Suppressor macrophage treated with lipopolysaccharide for 1 hour (primary cell): Measurements from ENCODE around the gene MAPK12.
A peak's percentile ranks its signal among the peaks of the same experiment; 100 is the strongest.

Experiments
- DNase-seq, 3 donors: peaks; one replicate each; pipeline ENCODE4 v3.0.0-alpha.2; 2020 to 2022

The MAPK12 gene

GRCh38 chr22:50299785-50300619 lies 38.5 kb upstream of the MAPK12 start:
- peak in 1 of 3 donors; percentile 42 for DNase-seq

- peak in 1 of 3 donors; percentile 40 for DNase-seq
Observed at GRCh38 chr22:50298937-50299784, 37.7 kb upstream of the MAPK12 start.

GRCh38 chr22:50298266-50298637 lies 36.8 kb upstream of the MAPK12 start:
- no peak for DNase-seq

- no peak for DNase-seq
Observed at GRCh38 chr22:50297510-50298265, 36.2 kb upstream of the MAPK12 start.

- DNase-seq, result peak in 1 of 3 donors; percentile 17
Observed at GRCh38 chr22:50296658-50297490, 35.4 kb upstream of the MAPK12 start.

- DNase-seq, result no peak
Observed at GRCh38 chr22:50294319-50294656, 32.8 kb upstream of the MAPK12 start.

GRCh38 chr22:50293441-50294318 lies 32.2 kb upstream of the MAPK12 start:
- peak in 2 of 3 donors; percentile 29 to 43 for DNase-seq

- DNase-seq, result no peak
Observed at GRCh38 chr22:50292643-50293440, 31.4 kb upstream of the MAPK12 start.

- DNase-seq, result no peak
Observed at GRCh38 chr22:50289942-50290630, 28.6 kb upstream of the MAPK12 start.

GRCh38 chr22:50289151-50289941 lies 27.9 kb upstream of the MAPK12 start:
- DNase-seq, result no peak

GRCh38 chr22:50287731-50288130 lies 26.2 kb upstream of the MAPK12 start:
- no peak for DNase-seq

- DNase-seq, result no peak
Observed at GRCh38 chr22:50286701-50287318, 25.3 kb upstream of the MAPK12 start.

- no peak for DNase-seq
Observed at GRCh38 chr22:50286275-50286674, 24.8 kb upstream of the MAPK12 start.

GRCh38 chr22:50285568-50286229 lies 24.2 kb upstream of the MAPK12 start:
- no peak for DNase-seq

GRCh38 chr22:50284479-50284878 lies 23.0 kb upstream of the MAPK12 start:
- no peak for DNase-seq

- DNase-seq, result no peak
Observed at GRCh38 chr22:50283821-50284220, 22.3 kb upstream of the MAPK12 start.

GRCh38 chr22:50282361-50283155 lies 21.1 kb upstream of the MAPK12 start:
- peak in 2 of 3 donors; percentile 38 to 51 for DNase-seq
